Calu3 (cell line): Measurements from ENCODE around the gene ADAM19. TPM values are rescaled to one million over a fixed set of nuclear protein-coding genes. Genes with fewer than 3 reads are reported as not detected.

ENCODE experiments used
- BruUV-seq: library from RNA; stranded (reverse); fragments of 400-500 nt; replicated peaks from 2 replicates; lab custom pipeline; 2021; lab: Mats Ljungman, UMichigan
- CTCF ChIA-PET: fragments of 300-600 bp; sonication (Branson Sonifier 250); formaldehyde crosslinking; loops from one replicate; lab custom pipeline; 2022; ENCODE audit warnings: antibody characterized with exemption; lab: Charles Lee
- DNase-seq: peaks from one replicate; pipeline ENCODE4 v3.0.0; 2022
- H3K27ac Mint-ChIP-seq: one replicate; pipeline ENCODE4 v1.8.0; 2022; ENCODE audit warnings: mixed read lengths; ENCODE audit not compliant: unreplicated experiment
- H3K27me3 Mint-ChIP-seq: one replicate; pipeline ENCODE4 v1.8.0; 2022; ENCODE audit warnings: mixed read lengths; ENCODE audit not compliant: unreplicated experiment
- H3K36me3 Mint-ChIP-seq: one replicate; pipeline ENCODE4 v1.8.0; 2022; ENCODE audit warnings: mild to moderate bottlenecking, moderate library complexity, mixed read lengths; ENCODE audit not compliant: insufficient read depth, unreplicated experiment
- H3K4me1 Mint-ChIP-seq: one replicate; pipeline ENCODE4 v1.8.0; 2022; ENCODE audit warnings: mild to moderate bottlenecking, low read depth, mixed read lengths; ENCODE audit not compliant: unreplicated experiment
- H3K4me3 Mint-ChIP-seq: one replicate; pipeline ENCODE4 v1.8.0; 2022; ENCODE audit warnings: mild to moderate bottlenecking, low read depth, moderate library complexity, mixed read lengths; ENCODE audit not compliant: unreplicated experiment
- H3K9me3 Mint-ChIP-seq: one replicate; pipeline ENCODE4 v1.8.0; 2022; ENCODE audit warnings: low read depth, mixed read lengths; ENCODE audit not compliant: unreplicated experiment
- CTCF ChIP-seq: fragments of 200-600 bp; IDR thresholded peaks from one replicate; pipeline ENCODE4 v1.8.0; 2022; ENCODE audit warnings: antibody characterized with exemption; ENCODE audit not compliant: unreplicated experiment
- intact Hi-C: fragments of 100-400 bp; cut with micrococcal nuclease; formaldehyde crosslinking; loops from one replicate; pipeline ENCODE4 v1.10.0; 2022; ENCODE audit not compliant: unreplicated experiment
- total RNA-seq: library from RNA; stranded (reverse); gene quantifications from 2 replicates; pipeline ENCODE4 v1.2.3, GENCODE V29; 2022

ADAM19 gene
- total RNA-seq, 1 experiment from 2014 or later: 16.2 TPM

GRCh38 chr5:157539503-157540022, 36.0 kb downstream of the ADAM19 start:
- CTCF ChIA-PET: no interaction called here
- intact Hi-C loops: no loop called here
- Mint-ChIP-seq H3K4me1 (peaks cover 10% of the 10 kb centered on the region), H3K36me3 (no peaks in the 10 kb centered on the region), H3K27ac (no peak overlapping the region), H3K4me3 (no peak overlapping the region), H3K27me3 (no peaks in the 10 kb centered on the region), H3K9me3 (no peaks in the 10 kb centered on the region)
- no peak for DNase-seq
- no peak for TF ChIP-seq CTCF
- no TSS peak for BruUV-seq

- Mint-ChIP-seq H3K4me1 (peaks cover 10% of the 10 kb centered on the region), H3K27me3 (no peaks in the 10 kb centered on the region), H3K4me3 (no peak overlapping the region), H3K9me3 (no peaks in the 10 kb centered on the region), H3K36me3 (no peaks in the 10 kb centered on the region), H3K27ac (no peak overlapping the region)
- intact Hi-C loops: no loop called here
- DNase-seq: no peak
- CTCF ChIA-PET: interaction anchor here (0.7 kb wide), 1 partner anchor 504 kb away, joined by 3 read pairs; no protein-coding TSS in a partner anchor
- BruUV-seq: no TSS peak
- TF ChIP-seq CTCF: no peak
Observed at GRCh38 chr5:157538311-157538710, 37.3 kb downstream of the ADAM19 start.

GRCh38 chr5:157535042-157535865, 40.3 kb downstream of the ADAM19 start:
- no peak for TF ChIP-seq CTCF
- H3K27ac Mint-ChIP-seq: no peak overlapping the region
- H3K27me3 Mint-ChIP-seq: no peaks in the 10 kb centered on the region
- H3K36me3 Mint-ChIP-seq: no peaks in the 10 kb centered on the region
- no peak overlapping the region for H3K4me3 Mint-ChIP-seq
- no peak for DNase-seq
- H3K4me1 Mint-ChIP-seq: no peaks in the 10 kb centered on the region
- CTCF ChIA-PET: no interaction called here
- no peaks in the 10 kb centered on the region for H3K9me3 Mint-ChIP-seq
- no TSS peak for BruUV-seq
- intact Hi-C loops: no loop called here

- intact Hi-C loops: no loop called here
- Mint-ChIP-seq H3K4me3 (no peak overlapping the region), H3K27ac (no peak overlapping the region), H3K36me3 (no peaks in the 10 kb centered on the region), H3K4me1 (no peaks in the 10 kb centered on the region), H3K9me3 (no peaks in the 10 kb centered on the region), H3K27me3 (no peaks in the 10 kb centered on the region)
- CTCF ChIA-PET: no interaction called here
- no TSS peak for BruUV-seq
- TF ChIP-seq CTCF: no peak
- DNase-seq: no peak
Observed at GRCh38 chr5:157533011-157533481, 42.5 kb downstream of the ADAM19 start.
